GM12878 (cell line): Measurements from ENCODE around the gene AP4E1. TPM values are rescaled to one million over a fixed set of nuclear protein-coding genes. Genes with fewer than 3 reads are reported as not detected.

Source experiments
- CEBPB ChIP-seq, 2 experiments: fragments of 150-350 bp in 1 of 2; IDR thresholded peaks; 2 replicates each; pipeline ENCODE4 v1.6.1; 2012 to 2014; ENCODE audit warnings: low read depth in 2 of 2, low read length in 2 of 2, borderline replicate concordance in 1 of 2, inconsistent platforms in 1 of 2
- EGR1 ChIP-seq, 2 experiments: IDR thresholded peaks; 1 replicate in 1 of 2; 2 replicates in 1 of 2; pipeline ENCODE4 v1.6.1; 2011 to 2012; ENCODE audit warnings: low read depth in 2 of 2, low read length in 2 of 2, borderline replicate concordance in 1 of 2, mild to moderate bottlenecking in 1 of 2, moderate library complexity in 1 of 2
- GATAD2B ChIP-seq: fragments of 450-650 bp; conservative IDR thresholded peaks from 2 replicates; pipeline ENCODE4 v1.6.1; 2017; ENCODE audit warnings: low read depth, mild to moderate bottlenecking, moderate library complexity
- IKZF2 ChIP-seq, 2 experiments: fragments of 450-650 bp; IDR thresholded peaks; 2 replicates each; pipeline ENCODE4 v1.6.1; 2017; ENCODE audit warnings: mild to moderate bottlenecking in 2 of 2, moderate library complexity in 2 of 2
- KAT2A ChIP-seq: conservative IDR thresholded peaks from 2 replicates; pipeline ENCODE4 v1.6.1; 2011; ENCODE audit warnings: low read depth, low read length; ENCODE audit not compliant: control insufficient read depth
- PML ChIP-seq: IDR thresholded peaks from 2 replicates; pipeline ENCODE4 v1.6.1; 2012; ENCODE audit warnings: low read length, inconsistent platforms
- RAD21 ChIP-seq: IDR thresholded peaks from 2 replicates; pipeline ENCODE4 v1.6.1; 2011; ENCODE audit warnings: mild to moderate bottlenecking, low read depth, low read length, moderate library complexity; ENCODE audit not compliant: insufficient read depth
- SPI1 ChIP-seq: IDR thresholded peaks from 2 replicates; pipeline ENCODE4 v1.6.1; 2011; ENCODE audit warnings: low read depth, mild to moderate bottlenecking, low read length, moderate library complexity, borderline replicate concordance; ENCODE audit not compliant: insufficient read depth
- TCF3 ChIP-seq: IDR thresholded peaks from 2 replicates; pipeline ENCODE4 v1.6.1; 2012; ENCODE audit warnings: low read depth, mild to moderate bottlenecking, low read length, borderline replicate concordance; ENCODE audit not compliant: insufficient read depth
- YBX1 ChIP-seq: fragments of 450-650 bp; IDR thresholded peaks from 2 replicates; pipeline ENCODE4 v1.6.1; 2016; ENCODE audit warnings: antibody characterized with exemption
- YY1 ChIP-seq: IDR thresholded peaks from 2 replicates; pipeline ENCODE4 v1.6.1; 2011; ENCODE audit warnings: low read depth, mild to moderate bottlenecking, low read length
- ZZZ3 ChIP-seq: IDR thresholded peaks from 2 replicates; pipeline ENCODE4 v1.6.1; 2011; ENCODE audit warnings: low read depth; ENCODE audit not compliant: control insufficient read depth, insufficient read length
- polyA plus RNA-seq, 11 experiments: library from polyadenylated mRNA; depleted of rRNA in 4 of 11; unstranded in 6 of 11; stranded (reverse) in 5 of 11; fragments of >200 nt; fragmentation: Nextera tagmentation in 4 of 11; fragmentation: Illumina TruSeq in 1 of 11; extraction: Ambion mirVana in 4 of 11; extraction: Trizol in 1 of 11; gene quantifications; 1 replicate in 1 of 11; 2 replicates in 10 of 11; pipeline versions ENCODE4 v1.2.1 to v1.2.3, GENCODE V29; 2011 to 2016; ENCODE audit warnings: inconsistent platforms in 2 of 11, missing spikeins in 2 of 11, low read depth in 1 of 11
- total RNA-seq, 4 experiments: library from RNA; depleted of rRNA in 3 of 4; stranded (reverse); fragments of >200 nt in 3 of 4; fragmentation: Illumina TruSeq in 1 of 4; extraction: Trizol in 1 of 4; gene quantifications; 2 replicates each; pipeline versions ENCODE4 v1.2.1 to v1.2.3, GENCODE V29; 2013 to 2021
- TF ChIP-seq, protein P1 (sequence below): fragments of 450-650 bp; IDR thresholded peaks from 2 replicates; pipeline ENCODE4 v1.6.1; 2016; ENCODE audit warnings: mild to moderate bottlenecking
- TF ChIP-seq, protein P2 (sequence below): fragments of 450-650 bp; IDR thresholded peaks from 2 replicates; pipeline ENCODE4 v1.6.1; 2016; ENCODE audit warnings: mild to moderate bottlenecking, moderate library complexity, borderline replicate concordance
- TF ChIP-seq, protein P3 (sequence below): fragments of 450-650 bp; IDR thresholded peaks from 2 replicates; pipeline ENCODE4 v1.6.1; 2018; ENCODE audit warnings: mild to moderate bottlenecking, low read depth, moderate library complexity; ENCODE audit not compliant: partially characterized antibody
- TF ChIP-seq, protein P4 (sequence below): fragments of 450-650 bp; IDR thresholded peaks from 2 replicates; pipeline ENCODE4 v1.6.1; 2017; ENCODE audit warnings: borderline replicate concordance
- TF ChIP-seq, protein P5 (sequence below): IDR thresholded peaks from 2 replicates; pipeline ENCODE4 v1.6.1; 2012; ENCODE audit warnings: low read depth, low read length, improper control_type of control experiment

Gene AP4E1
- total and polyA plus RNA-seq, 10 of the 15 experiments (the other 5 are each of a cell fraction or from before 2014, with no cell fraction given), result 1.2 to 11.4 (median 6.7) TPM

DNA sequence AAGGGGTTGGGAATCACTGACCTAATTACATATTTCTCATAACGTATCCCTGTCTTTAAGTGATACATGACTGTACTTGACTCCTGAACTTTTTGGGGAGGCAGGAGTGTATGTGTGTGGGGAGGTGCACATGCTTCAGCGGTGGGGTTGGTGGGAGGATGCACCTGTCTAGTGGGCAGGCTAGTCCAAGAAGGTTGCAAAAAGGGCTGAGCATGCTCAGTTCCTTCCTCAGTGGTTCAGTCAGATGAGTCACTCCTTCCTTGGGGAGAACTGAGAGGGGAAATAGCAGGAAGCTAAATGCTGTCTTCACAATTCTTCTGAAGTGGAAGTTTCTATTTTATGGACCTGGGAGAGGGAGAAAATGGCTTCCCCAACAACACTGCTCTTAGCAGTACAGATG is 24.6 kb upstream of the AP4E1 start (continued):
- TF ChIP-seq RAD21 (no peak), TCF3 (no peak), PML (no peak), GATAD2B (no peak), SPI1 (peak; percentile 11; the same call in 1 of the 2 replicates), IKZF2 (IDR thresholded peaks at IDR 0.05) (peak in 1 of 2 experiments; percentile 52; a peak in 3 of 4 replicates), CEBPB (IDR thresholded peaks at IDR 0.05; ENCODE audit: borderline replicate concordance in 1 of 2, low read depth in 2 of 2, low read length in 2 of 2) (no peak), EGR1 (IDR thresholded peaks at IDR 0.05; ENCODE audit: borderline replicate concordance in 1 of 2, low read depth in 2 of 2, low read length in 2 of 2) (no peak), YY1 (no peak), KAT2A (no peak), YBX1 (no peak), ZZZ3 (no peak)
- TF ChIP-seq, protein P1, sequence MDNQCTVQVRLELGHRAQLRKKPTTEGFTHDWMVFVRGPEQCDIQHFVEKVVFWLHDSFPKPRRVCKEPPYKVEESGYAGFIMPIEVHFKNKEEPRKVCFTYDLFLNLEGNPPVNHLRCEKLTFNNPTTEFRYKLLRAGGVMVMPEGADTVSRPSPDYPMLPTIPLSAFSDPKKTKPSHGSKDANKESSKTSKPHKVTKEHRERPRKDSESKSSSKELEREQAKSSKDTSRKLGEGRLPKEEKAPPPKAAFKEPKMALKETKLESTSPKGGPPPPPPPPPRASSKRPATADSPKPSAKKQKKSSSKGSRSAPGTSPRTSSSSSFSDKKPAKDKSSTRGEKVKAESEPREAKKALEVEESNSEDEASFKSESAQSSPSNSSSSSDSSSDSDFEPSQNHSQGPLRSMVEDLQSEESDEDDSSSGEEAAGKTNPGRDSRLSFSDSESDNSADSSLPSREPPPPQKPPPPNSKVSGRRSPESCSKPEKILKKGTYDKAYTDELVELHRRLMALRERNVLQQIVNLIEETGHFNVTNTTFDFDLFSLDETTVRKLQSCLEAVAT, result no peak
- TF ChIP-seq, protein P2, sequence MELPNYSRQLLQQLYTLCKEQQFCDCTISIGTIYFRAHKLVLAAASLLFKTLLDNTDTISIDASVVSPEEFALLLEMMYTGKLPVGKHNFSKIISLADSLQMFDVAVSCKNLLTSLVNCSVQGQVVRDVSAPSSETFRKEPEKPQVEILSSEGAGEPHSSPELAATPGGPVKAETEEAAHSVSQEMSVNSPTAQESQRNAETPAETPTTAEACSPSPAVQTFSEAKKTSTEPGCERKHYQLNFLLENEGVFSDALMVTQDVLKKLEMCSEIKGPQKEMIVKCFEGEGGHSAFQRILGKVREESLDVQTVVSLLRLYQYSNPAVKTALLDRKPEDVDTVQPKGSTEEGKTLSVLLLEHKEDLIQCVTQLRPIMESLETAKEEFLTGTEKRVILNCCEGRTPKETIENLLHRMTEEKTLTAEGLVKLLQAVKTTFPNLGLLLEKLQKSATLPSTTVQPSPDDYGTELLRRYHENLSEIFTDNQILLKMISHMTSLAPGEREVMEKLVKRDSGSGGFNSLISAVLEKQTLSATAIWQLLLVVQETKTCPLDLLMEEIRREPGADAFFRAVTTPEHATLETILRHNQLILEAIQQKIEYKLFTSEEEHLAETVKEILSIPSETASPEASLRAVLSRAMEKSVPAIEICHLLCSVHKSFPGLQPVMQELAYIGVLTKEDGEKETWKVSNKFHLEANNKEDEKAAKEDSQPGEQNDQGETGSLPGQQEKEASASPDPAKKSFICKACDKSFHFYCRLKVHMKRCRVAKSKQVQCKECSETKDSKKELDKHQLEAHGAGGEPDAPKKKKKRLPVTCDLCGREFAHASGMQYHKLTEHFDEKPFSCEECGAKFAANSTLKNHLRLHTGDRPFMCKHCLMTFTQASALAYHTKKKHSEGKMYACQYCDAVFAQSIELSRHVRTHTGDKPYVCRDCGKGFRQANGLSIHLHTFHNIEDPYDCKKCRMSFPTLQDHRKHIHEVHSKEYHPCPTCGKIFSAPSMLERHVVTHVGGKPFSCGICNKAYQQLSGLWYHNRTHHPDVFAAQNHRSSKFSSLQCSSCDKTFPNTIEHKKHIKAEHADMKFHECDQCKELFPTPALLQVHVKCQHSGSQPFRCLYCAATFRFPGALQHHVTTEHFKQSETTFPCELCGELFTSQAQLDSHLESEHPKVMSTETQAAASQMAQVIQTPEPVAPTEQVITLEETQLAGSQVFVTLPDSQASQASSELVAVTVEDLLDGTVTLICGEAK, result no peak
- TF ChIP-seq, protein P3, sequence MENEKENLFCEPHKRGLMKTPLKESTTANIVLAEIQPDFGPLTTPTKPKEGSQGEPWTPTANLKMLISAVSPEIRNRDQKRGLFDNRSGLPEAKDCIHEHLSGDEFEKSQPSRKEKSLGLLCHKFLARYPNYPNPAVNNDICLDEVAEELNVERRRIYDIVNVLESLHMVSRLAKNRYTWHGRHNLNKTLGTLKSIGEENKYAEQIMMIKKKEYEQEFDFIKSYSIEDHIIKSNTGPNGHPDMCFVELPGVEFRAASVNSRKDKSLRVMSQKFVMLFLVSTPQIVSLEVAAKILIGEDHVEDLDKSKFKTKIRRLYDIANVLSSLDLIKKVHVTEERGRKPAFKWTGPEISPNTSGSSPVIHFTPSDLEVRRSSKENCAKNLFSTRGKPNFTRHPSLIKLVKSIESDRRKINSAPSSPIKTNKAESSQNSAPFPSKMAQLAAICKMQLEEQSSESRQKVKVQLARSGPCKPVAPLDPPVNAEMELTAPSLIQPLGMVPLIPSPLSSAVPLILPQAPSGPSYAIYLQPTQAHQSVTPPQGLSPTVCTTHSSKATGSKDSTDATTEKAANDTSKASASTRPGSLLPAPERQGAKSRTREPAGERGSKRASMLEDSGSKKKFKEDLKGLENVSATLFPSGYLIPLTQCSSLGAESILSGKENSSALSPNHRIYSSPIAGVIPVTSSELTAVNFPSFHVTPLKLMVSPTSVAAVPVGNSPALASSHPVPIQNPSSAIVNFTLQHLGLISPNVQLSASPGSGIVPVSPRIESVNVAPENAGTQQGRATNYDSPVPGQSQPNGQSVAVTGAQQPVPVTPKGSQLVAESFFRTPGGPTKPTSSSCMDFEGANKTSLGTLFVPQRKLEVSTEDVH, result no peak
- TF ChIP-seq, protein P4, sequence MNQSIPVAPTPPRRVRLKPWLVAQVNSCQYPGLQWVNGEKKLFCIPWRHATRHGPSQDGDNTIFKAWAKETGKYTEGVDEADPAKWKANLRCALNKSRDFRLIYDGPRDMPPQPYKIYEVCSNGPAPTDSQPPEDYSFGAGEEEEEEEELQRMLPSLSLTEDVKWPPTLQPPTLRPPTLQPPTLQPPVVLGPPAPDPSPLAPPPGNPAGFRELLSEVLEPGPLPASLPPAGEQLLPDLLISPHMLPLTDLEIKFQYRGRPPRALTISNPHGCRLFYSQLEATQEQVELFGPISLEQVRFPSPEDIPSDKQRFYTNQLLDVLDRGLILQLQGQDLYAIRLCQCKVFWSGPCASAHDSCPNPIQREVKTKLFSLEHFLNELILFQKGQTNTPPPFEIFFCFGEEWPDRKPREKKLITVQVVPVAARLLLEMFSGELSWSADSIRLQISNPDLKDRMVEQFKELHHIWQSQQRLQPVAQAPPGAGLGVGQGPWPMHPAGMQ, result no peak
- TF ChIP-seq, protein P5, sequence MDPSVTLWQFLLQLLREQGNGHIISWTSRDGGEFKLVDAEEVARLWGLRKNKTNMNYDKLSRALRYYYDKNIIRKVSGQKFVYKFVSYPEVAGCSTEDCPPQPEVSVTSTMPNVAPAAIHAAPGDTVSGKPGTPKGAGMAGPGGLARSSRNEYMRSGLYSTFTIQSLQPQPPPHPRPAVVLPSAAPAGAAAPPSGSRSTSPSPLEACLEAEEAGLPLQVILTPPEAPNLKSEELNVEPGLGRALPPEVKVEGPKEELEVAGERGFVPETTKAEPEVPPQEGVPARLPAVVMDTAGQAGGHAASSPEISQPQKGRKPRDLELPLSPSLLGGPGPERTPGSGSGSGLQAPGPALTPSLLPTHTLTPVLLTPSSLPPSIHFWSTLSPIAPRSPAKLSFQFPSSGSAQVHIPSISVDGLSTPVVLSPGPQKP, result no peak
